Neural progenitor cell (in vitro differentiated cells): Measurements from ENCODE around the gene VOPP1. TPM values are rescaled to one million over a fixed set of nuclear protein-coding genes. Genes with fewer than 3 reads are reported as not detected.

Source experiments
- DNase-seq: peaks from one replicate; pipeline ENCODE4 v3.0.0-alpha.2; 2016; ENCODE audit warnings: low spot score
- H2AFZ ChIP-seq: fragments of 200-600 bp; sonication (generic); replicated peaks from 2 replicates; pipeline ENCODE4 v1.6.1; 2016; ENCODE audit warnings: antibody characterized with exemption
- H3F3A ChIP-seq: fragments of 200-600 bp; sonication (generic); 2 replicates; pipeline ENCODE4 v1.6.1; 2016; ENCODE audit warnings: antibody characterized with exemption, low read depth
- H3K27ac ChIP-seq: fragments of 200-600 bp; sonication (generic); 2 replicates; pipeline ENCODE4 v1.5.1; 2016; ENCODE audit warnings: mild to moderate bottlenecking
- H3K27me3 ChIP-seq: fragments of 200-600 bp; sonication (generic); 2 replicates; pipeline ENCODE4 v1.6.1; 2016; ENCODE audit warnings: mild to moderate bottlenecking, moderate library complexity
- H3K36me3 ChIP-seq: fragments of 200-600 bp; sonication (generic); 2 replicates; pipeline ENCODE4 v1.5.1; 2016
- H3K4me1 ChIP-seq: fragments of 200-600 bp; sonication (generic); 2 replicates; pipeline ENCODE4 v1.6.1; 2016; ENCODE audit warnings: mixed run types
- H3K4me2 ChIP-seq: fragments of 200-600 bp; sonication (generic); 2 replicates; pipeline ENCODE4 v1.6.1; 2016
- H3K4me3 ChIP-seq: fragments of 200-600 bp; sonication (generic); 2 replicates; pipeline ENCODE4 v1.5.1; 2016
- H3K79me2 ChIP-seq: fragments of 200-600 bp; sonication (generic); 2 replicates; pipeline ENCODE4 v1.6.1; 2016; ENCODE audit warnings: low read depth
- H3K9ac ChIP-seq: fragments of 200-600 bp; sonication (generic); 2 replicates; pipeline ENCODE4 v1.6.1; 2016
- H3K9me3 ChIP-seq: fragments of 200-600 bp; sonication (generic); 2 replicates; pipeline ENCODE4 v1.5.1; 2016; ENCODE audit warnings: low read depth
- H4K20me1 ChIP-seq: fragments of 200-600 bp; sonication (generic); 2 replicates; pipeline ENCODE4 v1.6.1; 2016; ENCODE audit warnings: low read depth
- H3K27ac Mint-ChIP-seq: 3 replicates; pipeline ENCODE4 v1.8.0; 2021; ENCODE audit warnings: mixed read lengths
- H3K27me3 Mint-ChIP-seq: 2 replicates; pipeline ENCODE4 v1.8.0; 2022; ENCODE audit warnings: low read depth, mild to moderate bottlenecking, inconsistent platforms, moderate library complexity, mixed read lengths; ENCODE audit not compliant: insufficient read depth
- H3K36me3 Mint-ChIP-seq: 3 replicates; pipeline ENCODE4 v1.8.0; 2021; ENCODE audit warnings: mixed read lengths
- H3K4me1 Mint-ChIP-seq: 3 replicates; pipeline ENCODE4 v1.8.0; 2021; ENCODE audit warnings: mixed read lengths
- H3K4me3 Mint-ChIP-seq: 3 replicates; pipeline ENCODE4 v1.8.0; 2021; ENCODE audit warnings: mild to moderate bottlenecking, moderate library complexity, mixed read lengths
- H3K9me3 Mint-ChIP-seq: 3 replicates; pipeline ENCODE4 v1.8.0; 2020; ENCODE audit warnings: mixed read lengths
- EZH2 ChIP-seq: fragments of 200-600 bp; sonication (generic); IDR thresholded peaks from 2 replicates; pipeline ENCODE4 v1.6.1; 2017; ENCODE audit warnings: antibody characterized with exemption, mild to moderate bottlenecking, moderate library complexity
- EZH2phosphoT487 ChIP-seq: fragments of 200-600 bp; sonication (generic); IDR thresholded peaks from 2 replicates; pipeline ENCODE4 v1.6.1; 2017; ENCODE audit warnings: antibody characterized with exemption
- total RNA-seq: library from RNA; depleted of rRNA; stranded (reverse); fragments of >200 nt; gene quantifications from 2 replicates; pipeline ENCODE4 v1.2.3, GENCODE V29; 2015; ENCODE audit warnings: low replicate concordance
- TF ChIP-seq, protein P1 (sequence below): fragments of 200-600 bp; sonication (generic); IDR thresholded peaks from 2 replicates; pipeline ENCODE4 v1.5.1; 2017; ENCODE audit warnings: antibody characterized with exemption, mild to moderate bottlenecking

The VOPP1 gene
- total RNA-seq, 1 donor from 2014 or later, result 46.6 TPM

DNA sequence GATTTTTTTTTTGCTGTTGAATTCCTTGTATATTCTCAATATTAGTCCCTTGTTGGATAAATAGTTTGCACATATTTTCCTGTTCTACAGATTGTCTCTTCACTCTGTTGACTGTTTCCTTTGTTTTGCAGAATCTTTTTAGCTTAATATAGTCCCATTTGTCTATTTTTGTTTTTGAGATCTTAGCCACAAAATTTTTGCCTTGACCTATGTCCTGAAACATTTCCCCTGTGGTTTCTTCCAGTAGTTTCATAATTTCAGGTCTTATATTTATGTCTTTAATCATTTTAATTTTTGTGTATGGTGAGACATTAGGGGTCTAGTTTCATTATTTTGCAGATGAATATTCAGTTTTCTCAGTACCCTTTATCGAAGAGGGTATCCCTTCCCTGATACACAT, 114.5 kb downstream of the VOPP1 start:
- Histone ChIP-seq H3K79me2 (no peaks in the 10 kb centered on the region), H3K4me1 (no peaks in the 10 kb centered on the region), H4K20me1 (no peaks in the 10 kb centered on the region), H3K9ac (no peak overlapping the region), H3K9me3 (peaks cover 12% of the 10 kb centered on the region), H3K27ac (no peak overlapping the region), H3K27me3 (no peaks in the 10 kb centered on the region), H3K36me3 (no peaks in the 10 kb centered on the region), H3K4me2 (no peak overlapping the region), H2AFZ (no peak overlapping the region), H3K4me3 (no peak overlapping the region), H3F3A (no peaks in the 10 kb centered on the region)
- H3K27ac Mint-ChIP-seq, result no peak overlapping the region
- no peak for TF ChIP-seq EZH2
- no peak for TF ChIP-seq EZH2phosphoT487
- TF ChIP-seq, protein P1, sequence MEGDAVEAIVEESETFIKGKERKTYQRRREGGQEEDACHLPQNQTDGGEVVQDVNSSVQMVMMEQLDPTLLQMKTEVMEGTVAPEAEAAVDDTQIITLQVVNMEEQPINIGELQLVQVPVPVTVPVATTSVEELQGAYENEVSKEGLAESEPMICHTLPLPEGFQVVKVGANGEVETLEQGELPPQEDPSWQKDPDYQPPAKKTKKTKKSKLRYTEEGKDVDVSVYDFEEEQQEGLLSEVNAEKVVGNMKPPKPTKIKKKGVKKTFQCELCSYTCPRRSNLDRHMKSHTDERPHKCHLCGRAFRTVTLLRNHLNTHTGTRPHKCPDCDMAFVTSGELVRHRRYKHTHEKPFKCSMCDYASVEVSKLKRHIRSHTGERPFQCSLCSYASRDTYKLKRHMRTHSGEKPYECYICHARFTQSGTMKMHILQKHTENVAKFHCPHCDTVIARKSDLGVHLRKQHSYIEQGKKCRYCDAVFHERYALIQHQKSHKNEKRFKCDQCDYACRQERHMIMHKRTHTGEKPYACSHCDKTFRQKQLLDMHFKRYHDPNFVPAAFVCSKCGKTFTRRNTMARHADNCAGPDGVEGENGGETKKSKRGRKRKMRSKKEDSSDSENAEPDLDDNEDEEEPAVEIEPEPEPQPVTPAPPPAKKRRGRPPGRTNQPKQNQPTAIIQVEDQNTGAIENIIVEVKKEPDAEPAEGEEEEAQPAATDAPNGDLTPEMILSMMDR, result no peak
- no peak for DNase-seq
- H3K9me3 Mint-ChIP-seq, result peaks cover 32% of the 10 kb centered on the region
- peaks cover 2% of the 10 kb centered on the region for H3K27me3 Mint-ChIP-seq
- peaks cover 7% of the 10 kb centered on the region for H3K36me3 Mint-ChIP-seq
- no peak overlapping the region for H3K4me3 Mint-ChIP-seq
- H3K4me1 Mint-ChIP-seq, result no peaks in the 10 kb centered on the region

DNA sequence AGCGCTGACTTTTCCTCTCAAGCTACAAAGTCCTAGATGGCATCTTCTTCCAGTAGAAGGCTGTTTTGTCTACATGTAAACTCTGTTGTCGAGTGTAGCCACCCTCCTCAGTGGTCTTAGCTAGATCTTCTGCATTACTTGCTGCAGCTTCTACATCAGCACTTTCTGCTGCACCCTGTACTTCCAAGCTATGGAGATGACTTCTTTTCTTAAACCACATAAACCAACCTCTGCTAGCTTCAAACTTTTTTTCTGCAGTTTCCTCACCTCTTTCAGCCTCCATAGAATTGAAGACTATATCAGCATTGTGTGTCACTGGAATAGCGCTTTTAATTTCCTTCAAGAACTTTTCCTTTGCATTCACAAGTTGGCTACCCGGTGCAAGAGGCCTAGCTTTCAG, 119.3 kb downstream of the VOPP1 start:
- no peaks in the 10 kb centered on the region for H4K20me1 ChIP-seq
- peaks cover 13% of the 10 kb centered on the region for H3K9me3 Mint-ChIP-seq
- H3K9me3 ChIP-seq, result no peaks in the 10 kb centered on the region
- no peak overlapping the region for H3K27ac Mint-ChIP-seq
- H3K4me2 ChIP-seq, result no peak overlapping the region
- H3K4me3 ChIP-seq, result no peak overlapping the region
- peaks cover 2% of the 10 kb centered on the region for H3K36me3 Mint-ChIP-seq
- H3K27me3 Mint-ChIP-seq, result no peaks in the 10 kb centered on the region
- no peak for DNase-seq
- TF ChIP-seq, protein P1, result no peak
- no peaks in the 10 kb centered on the region for H3F3A ChIP-seq
- no peaks in the 10 kb centered on the region for H3K79me2 ChIP-seq
- no peaks in the 10 kb centered on the region for H3K4me1 Mint-ChIP-seq
- H3K27ac ChIP-seq, result no peak overlapping the region
- no peak overlapping the region for H3K4me3 Mint-ChIP-seq
- no peaks in the 10 kb centered on the region for H3K4me1 ChIP-seq
- H2AFZ ChIP-seq, result no peak overlapping the region
- no peak overlapping the region for H3K9ac ChIP-seq
- no peaks in the 10 kb centered on the region for H3K27me3 ChIP-seq
- H3K36me3 ChIP-seq, result no peaks in the 10 kb centered on the region

DNA sequence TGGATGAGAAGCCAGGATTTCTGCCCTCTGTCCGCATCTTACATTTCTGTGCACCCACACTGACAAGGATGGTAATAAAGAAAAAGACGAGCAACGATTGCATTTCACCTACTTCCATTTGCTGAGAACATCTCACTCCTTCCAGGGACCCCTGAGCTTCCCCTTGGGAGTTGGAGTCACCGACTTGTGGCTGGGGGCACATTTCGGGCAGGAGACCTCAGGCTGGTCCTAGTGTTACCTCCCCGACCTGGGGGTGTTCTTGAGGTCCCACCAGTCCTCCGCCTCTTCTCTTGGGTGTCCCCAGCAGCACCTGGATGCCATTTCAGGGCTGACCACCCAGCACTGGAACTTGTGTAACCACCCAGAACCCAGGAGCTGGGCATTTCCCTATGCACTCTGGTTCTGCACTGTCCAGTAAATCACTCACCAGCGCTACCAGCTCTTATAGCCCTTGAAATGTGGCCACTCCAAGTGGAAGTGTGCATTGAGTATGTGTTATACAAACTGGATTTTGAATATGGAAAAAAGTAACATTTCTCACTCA, 122.2 kb downstream of the VOPP1 start:
- H3K36me3 ChIP-seq, result no peaks in the 10 kb centered on the region
- no peaks in the 10 kb centered on the region for H3K27me3 ChIP-seq
- H3K79me2 ChIP-seq, result no peaks in the 10 kb centered on the region
- H3K9ac ChIP-seq, result no peak overlapping the region
- no peak overlapping the region for H3K4me3 Mint-ChIP-seq
- H4K20me1 ChIP-seq, result no peaks in the 10 kb centered on the region
- H3K4me3 ChIP-seq, result no peak overlapping the region
- no peak overlapping the region for H2AFZ ChIP-seq
- no peak for DNase-seq
- no peaks in the 10 kb centered on the region for H3K4me1 Mint-ChIP-seq
- H3K27me3 Mint-ChIP-seq, result no peaks in the 10 kb centered on the region
- H3K9me3 ChIP-seq, result no peaks in the 10 kb centered on the region
- no peak overlapping the region for H3K4me2 ChIP-seq
- H3K27ac Mint-ChIP-seq, result no peak overlapping the region
- H3K9me3 Mint-ChIP-seq, result peaks cover 6% of the 10 kb centered on the region
- H3K4me1 ChIP-seq, result no peaks in the 10 kb centered on the region
- no peaks in the 10 kb centered on the region for H3F3A ChIP-seq
- H3K27ac ChIP-seq, result no peak overlapping the region
- H3K36me3 Mint-ChIP-seq, result peaks cover 2% of the 10 kb centered on the region
- TF ChIP-seq, protein P1, result no peak
- no peak for TF ChIP-seq EZH2
- no peak for TF ChIP-seq EZH2phosphoT487
